ENCODE results near the gene EID3. TPM values are rescaled to one million over a fixed set of nuclear protein-coding genes. Genes with fewer than 3 reads are reported as not detected.

The EID3 gene
- total RNA-seq, 1 experiment from 2014 or later = 3.0 TPM

- Mint-ChIP-seq H3K4me3 (ENCODE audit: unreplicated experiment) (no peak overlapping the region), H3K36me3 (ENCODE audit: insufficient read depth, unreplicated experiment) (peaks cover 60% of the 10 kb centered on the region), H3K27ac (ENCODE audit: low read depth, unreplicated experiment) (no peak overlapping the region), H3K4me1 (ENCODE audit: insufficient read depth, unreplicated experiment) (peaks cover 21% of the 10 kb centered on the region), H3K27me3 (ENCODE audit: insufficient read depth, unreplicated experiment) (no peaks in the 10 kb centered on the region), H3K9me3 (ENCODE audit: unreplicated experiment) (no peaks in the 10 kb centered on the region)
- POLR2A ChIA-PET = interaction anchor here (1.3 to 2.2 kb wide), 2 partner anchors 11 to 20 kb away, joined by 4 to 8 read pairs; no protein-coding TSS in a partner anchor
- intact Hi-C loops (cut with micrococcal nuclease) = no loop called here
- no peak for TF ChIP-seq CTCF (IDR thresholded peaks at IDR 0.05; ENCODE audit: unreplicated experiment)
- CTCF ChIA-PET = interaction anchor here (1.1 kb wide), 1 partner anchor 10 kb away, joined by 3 read pairs; no protein-coding TSS in a partner anchor
- BruUV-seq (replicated peaks) = no TSS peak
- DNase-seq (ENCODE audit: unreplicated experiment) = no peak
Measured at GRCh38 chr12:104307655-104308000, 4.1 kb downstream of the EID3 start.

GRCh38 chr12:104309446-104309993 lies 6.0 kb downstream of the EID3 start:
- CTCF ChIA-PET = interaction anchor here (0.6 kb wide), 3 partner anchors 21 to 1021 kb away, joined by 3 to 4 read pairs (median 4); no protein-coding TSS in a partner anchor
- H3K4me1 Mint-ChIP-seq (ENCODE audit: insufficient read depth, unreplicated experiment) = peaks cover 28% of the 10 kb centered on the region

GRCh38 chr12:104310751-104311633 lies 7.5 kb downstream of the EID3 start:
- ChIA-PET CTCF (interaction anchor here (0.6 to 0.9 kb wide), 4 partner anchors 24 to 1381 kb away, joined by 3 read pairs; no protein-coding TSS in a partner anchor), POLR2A (interaction anchor here (0.5 to 1.4 kb wide), 3 partner anchors 91 to 469 kb away, joined by 3 to 6 read pairs (median 4); partner anchors contain the start of gene NFYB)
- H3K4me3 Mint-ChIP-seq (ENCODE audit: unreplicated experiment) = no peak overlapping the region
- peaks cover 71% of the 10 kb centered on the region for H3K36me3 Mint-ChIP-seq (ENCODE audit: insufficient read depth, unreplicated experiment)
- TF ChIP-seq CTCF (IDR thresholded peaks at IDR 0.05; ENCODE audit: unreplicated experiment) = no peak
- H3K9me3 Mint-ChIP-seq (ENCODE audit: unreplicated experiment) = no peaks in the 10 kb centered on the region
- H3K27ac Mint-ChIP-seq (ENCODE audit: low read depth, unreplicated experiment) = no peak overlapping the region
- no peaks in the 10 kb centered on the region for H3K27me3 Mint-ChIP-seq (ENCODE audit: insufficient read depth, unreplicated experiment)
- DNase-seq (ENCODE audit: unreplicated experiment) = no peak
- intact Hi-C loops (cut with micrococcal nuclease) = no loop called here
- H3K4me1 Mint-ChIP-seq (ENCODE audit: insufficient read depth, unreplicated experiment) = peaks cover 20% of the 10 kb centered on the region
- BruUV-seq (replicated peaks) = no TSS peak

More at GRCh38 chr12:104309446-104309993, 6.0 kb downstream of the EID3 start:
- no peak for DNase-seq (ENCODE audit: unreplicated experiment)
- Mint-ChIP-seq H3K27me3 (ENCODE audit: insufficient read depth, unreplicated experiment) (no peaks in the 10 kb centered on the region), H3K36me3 (ENCODE audit: insufficient read depth, unreplicated experiment) (peaks cover 71% of the 10 kb centered on the region), H3K9me3 (ENCODE audit: unreplicated experiment) (no peaks in the 10 kb centered on the region), H3K4me3 (ENCODE audit: unreplicated experiment) (no peak overlapping the region), H3K27ac (ENCODE audit: low read depth, unreplicated experiment) (no peak overlapping the region)
- POLR2A ChIA-PET = interaction anchor here (0.7 to 1.4 kb wide), 3 partner anchors 11 to 217 kb away, joined by 3 read pairs; no protein-coding TSS in a partner anchor
- intact Hi-C loops (cut with micrococcal nuclease) = no loop called here
- TF ChIP-seq CTCF (IDR thresholded peaks at IDR 0.05; ENCODE audit: unreplicated experiment) = no peak
- BruUV-seq (replicated peaks) = no TSS peak

DNA sequence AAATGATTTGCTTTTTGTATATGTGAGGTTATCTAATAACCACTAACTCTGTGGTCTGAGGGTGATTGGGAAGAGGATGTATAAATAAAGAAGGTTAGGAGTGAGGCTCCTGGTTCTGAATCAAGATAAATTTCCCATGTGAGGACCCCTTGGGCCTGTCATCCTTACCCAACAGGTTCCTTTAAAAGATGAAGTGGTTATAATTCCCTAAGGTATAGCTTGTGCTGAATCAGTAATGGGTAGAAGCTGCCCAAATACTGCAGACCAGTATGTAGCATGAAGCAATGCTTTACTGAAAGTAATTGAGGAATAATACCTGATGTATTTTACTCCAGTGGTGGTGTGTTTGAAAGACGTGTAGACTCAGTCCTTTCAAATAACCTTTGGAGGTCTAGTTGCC lies 8.7 kb downstream of the EID3 start:
- no peak for DNase-seq (ENCODE audit: unreplicated experiment)
- Mint-ChIP-seq H3K27me3 (ENCODE audit: insufficient read depth, unreplicated experiment) (no peaks in the 10 kb centered on the region), H3K36me3 (ENCODE audit: insufficient read depth, unreplicated experiment) (peaks cover 72% of the 10 kb centered on the region), H3K4me3 (ENCODE audit: unreplicated experiment) (no peak overlapping the region), H3K4me1 (ENCODE audit: insufficient read depth, unreplicated experiment) (peaks cover 12% of the 10 kb centered on the region), H3K9me3 (ENCODE audit: unreplicated experiment) (no peaks in the 10 kb centered on the region), H3K27ac (ENCODE audit: low read depth, unreplicated experiment) (no peak overlapping the region)
- intact Hi-C loops (cut with micrococcal nuclease) = no loop called here
- no peak for TF ChIP-seq CTCF (IDR thresholded peaks at IDR 0.05; ENCODE audit: unreplicated experiment)
- BruUV-seq (replicated peaks) = no TSS peak
- ChIA-PET CTCF (interaction anchor here (0.5 to 2.0 kb wide), 4 partner anchors 12 to 797 kb away, joined by 3 to 10 read pairs (median 4); no protein-coding TSS in a partner anchor), POLR2A (interaction anchor here (0.7 to 1.5 kb wide), 7 partner anchors 10 to 105 kb away, joined by 3 to 5 read pairs (median 4); no protein-coding TSS in a partner anchor)
